ENCODE results near the gene UBR3.
A peak's percentile ranks its signal among the peaks of the same experiment; 100 is the strongest.
"Not testable (repeated sequence)": the region's sequence is repeated elsewhere in the genome, so short reads cannot be mapped to it uniquely, and the experiment has no call there.

UBR3 gene, protein sequence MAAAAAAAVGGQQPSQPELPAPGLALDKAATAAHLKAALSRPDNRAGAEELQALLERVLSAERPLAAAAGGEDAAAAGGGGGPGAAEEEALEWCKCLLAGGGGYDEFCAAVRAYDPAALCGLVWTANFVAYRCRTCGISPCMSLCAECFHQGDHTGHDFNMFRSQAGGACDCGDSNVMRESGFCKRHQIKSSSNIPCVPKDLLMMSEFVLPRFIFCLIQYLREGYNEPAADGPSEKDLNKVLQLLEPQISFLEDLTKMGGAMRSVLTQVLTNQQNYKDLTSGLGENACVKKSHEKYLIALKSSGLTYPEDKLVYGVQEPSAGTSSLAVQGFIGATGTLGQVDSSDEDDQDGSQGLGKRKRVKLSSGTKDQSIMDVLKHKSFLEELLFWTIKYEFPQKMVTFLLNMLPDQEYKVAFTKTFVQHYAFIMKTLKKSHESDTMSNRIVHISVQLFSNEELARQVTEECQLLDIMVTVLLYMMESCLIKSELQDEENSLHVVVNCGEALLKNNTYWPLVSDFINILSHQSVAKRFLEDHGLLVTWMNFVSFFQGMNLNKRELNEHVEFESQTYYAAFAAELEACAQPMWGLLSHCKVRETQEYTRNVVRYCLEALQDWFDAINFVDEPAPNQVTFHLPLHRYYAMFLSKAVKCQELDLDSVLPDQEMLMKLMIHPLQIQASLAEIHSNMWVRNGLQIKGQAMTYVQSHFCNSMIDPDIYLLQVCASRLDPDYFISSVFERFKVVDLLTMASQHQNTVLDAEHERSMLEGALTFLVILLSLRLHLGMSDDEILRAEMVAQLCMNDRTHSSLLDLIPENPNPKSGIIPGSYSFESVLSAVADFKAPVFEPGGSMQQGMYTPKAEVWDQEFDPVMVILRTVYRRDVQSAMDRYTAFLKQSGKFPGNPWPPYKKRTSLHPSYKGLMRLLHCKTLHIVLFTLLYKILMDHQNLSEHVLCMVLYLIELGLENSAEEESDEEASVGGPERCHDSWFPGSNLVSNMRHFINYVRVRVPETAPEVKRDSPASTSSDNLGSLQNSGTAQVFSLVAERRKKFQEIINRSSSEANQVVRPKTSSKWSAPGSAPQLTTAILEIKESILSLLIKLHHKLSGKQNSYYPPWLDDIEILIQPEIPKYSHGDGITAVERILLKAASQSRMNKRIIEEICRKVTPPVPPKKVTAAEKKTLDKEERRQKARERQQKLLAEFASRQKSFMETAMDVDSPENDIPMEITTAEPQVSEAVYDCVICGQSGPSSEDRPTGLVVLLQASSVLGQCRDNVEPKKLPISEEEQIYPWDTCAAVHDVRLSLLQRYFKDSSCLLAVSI (N-terminal part only)

DNA sequence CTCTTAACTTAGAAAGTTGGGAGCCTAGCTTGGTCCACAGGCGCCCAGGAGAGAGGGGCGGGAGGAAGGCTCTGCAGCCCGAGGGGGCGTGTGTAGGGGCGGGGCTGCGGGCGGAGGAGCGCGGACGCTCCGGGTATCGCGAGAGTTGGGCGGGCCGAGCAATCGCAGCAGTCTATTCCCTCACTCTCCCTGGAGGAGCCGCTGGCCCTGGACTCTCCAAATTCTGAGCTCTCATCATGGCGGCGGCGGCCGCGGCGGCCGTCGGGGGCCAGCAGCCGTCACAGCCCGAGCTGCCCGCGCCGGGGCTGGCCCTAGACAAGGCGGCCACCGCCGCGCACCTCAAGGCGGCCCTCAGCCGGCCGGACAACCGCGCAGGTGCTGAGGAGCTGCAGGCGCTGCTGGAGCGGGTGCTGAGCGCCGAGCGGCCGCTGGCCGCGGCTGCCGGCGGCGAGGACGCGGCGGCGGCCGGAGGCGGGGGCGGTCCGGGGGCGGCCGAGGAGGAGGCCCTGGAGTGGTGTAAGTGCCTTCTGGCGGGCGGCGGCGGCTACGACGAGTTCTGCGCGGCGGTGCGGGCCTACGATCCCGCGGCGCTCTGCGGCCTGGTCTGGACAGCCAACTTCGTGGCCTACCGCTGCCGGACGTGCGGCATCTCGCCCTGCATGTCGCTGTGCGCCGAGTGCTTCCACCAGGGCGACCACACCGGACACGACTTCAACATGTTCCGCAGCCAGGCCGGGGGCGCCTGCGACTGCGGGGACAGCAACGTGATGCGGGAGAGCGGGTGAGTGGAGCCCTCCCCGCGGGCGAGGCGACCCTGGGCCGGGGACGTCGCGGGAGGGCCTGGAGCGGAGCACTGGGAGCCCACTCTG, at the start of gene UBR3:
TSS of gene UBR3 (plus strand) at position 183 of the 869 bp plus-strand sequence. CDS start at position 237, 54 bp downstream.
- DNase-seq, result peak; percentile 95

DNA sequence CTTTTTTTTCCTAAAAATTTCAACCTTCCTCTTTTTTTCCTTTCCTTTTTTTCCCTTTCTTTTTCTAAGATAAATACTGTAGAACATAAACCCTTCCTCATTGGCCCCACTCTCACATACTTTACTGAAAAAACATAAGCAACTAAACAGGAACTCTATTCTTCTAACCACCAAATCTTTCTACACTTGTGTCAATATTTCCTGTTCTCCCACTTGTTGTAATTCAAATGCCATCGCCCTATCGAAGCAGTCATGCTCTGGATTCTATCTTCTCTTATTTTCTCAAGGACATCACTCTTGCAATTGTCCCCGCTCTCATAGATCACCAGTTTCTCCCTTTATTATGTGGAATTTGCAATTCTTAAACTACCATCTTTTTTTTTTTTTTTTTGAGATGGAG, 48.8 kb upstream of the UBR3 start:
- DNase-seq, result no peak

DNA sequence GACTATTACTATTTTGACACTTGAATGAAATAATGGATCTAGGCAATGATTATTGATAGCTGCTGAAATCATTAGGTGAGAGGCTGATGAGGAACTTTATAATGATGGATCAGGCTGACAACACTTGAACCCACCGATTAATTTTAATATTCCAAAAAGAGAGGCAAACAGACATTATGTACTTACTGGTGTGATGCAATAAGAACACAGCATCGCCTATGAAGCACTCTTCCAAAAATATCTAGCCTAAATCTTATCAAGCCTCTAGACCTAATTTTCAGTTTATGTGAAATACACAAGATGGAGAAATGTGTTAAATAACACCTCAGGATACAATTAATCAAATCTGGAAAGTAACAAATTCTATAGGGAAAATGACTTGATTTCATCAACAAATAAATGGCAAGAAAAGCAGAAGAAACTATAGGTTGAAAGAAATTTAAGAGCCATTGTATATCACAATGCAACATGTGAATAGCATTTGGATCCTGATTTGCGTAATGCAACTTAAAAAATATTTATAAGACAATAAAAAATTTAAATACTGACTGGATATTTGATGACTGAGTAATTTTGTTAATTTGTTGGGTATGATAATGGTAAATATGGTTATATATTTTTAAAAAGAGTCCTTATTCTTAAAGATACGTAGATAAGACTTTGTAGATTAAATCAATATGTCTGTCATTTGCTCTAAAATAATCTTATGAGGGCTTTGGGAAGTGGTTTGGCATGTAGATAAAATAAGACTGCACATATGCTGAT, 45.8 kb upstream of the UBR3 start:
- no peak for DNase-seq

DNA sequence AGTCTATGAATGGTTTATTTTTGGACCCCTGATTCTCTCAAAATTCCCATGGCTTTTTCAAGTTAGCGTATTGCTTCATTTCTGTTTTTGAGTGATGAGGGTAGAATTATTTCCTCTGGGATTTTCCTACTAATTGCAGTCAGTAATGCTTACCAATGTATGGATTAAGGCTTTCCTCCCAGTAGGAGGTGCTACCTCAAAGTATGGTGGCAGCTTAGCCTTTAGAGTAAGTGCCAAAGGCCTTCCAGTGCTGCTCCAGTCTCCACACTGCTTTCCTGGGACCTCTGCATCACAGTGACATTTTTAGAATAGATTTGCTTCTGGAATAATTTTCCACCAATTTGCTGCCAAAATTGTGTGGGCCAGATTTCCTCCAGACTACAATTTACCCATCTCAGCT, 44.7 kb upstream of the UBR3 start:
- DNase-seq, result no peak

DNA sequence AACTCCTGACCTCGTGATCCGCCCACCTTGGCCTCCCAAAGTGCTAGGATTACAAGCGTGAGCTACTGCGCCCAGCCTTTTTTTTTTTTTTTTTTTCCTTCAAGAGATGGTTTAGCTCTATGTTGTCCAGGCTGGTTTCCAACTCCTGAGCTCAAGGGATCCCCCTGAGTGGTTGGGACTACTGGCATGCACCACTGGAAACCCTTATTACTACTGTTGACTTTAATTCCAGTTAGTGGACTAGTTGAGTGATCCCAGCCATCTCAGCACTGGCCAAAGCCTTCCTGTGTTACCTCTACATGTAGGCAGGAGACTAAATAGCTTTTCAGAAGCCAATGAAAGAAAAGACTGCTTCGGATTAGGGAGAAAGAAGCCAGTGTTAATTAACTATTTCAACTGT, 36.7 kb upstream of the UBR3 start:
- DNase-seq, result no peak

DNA sequence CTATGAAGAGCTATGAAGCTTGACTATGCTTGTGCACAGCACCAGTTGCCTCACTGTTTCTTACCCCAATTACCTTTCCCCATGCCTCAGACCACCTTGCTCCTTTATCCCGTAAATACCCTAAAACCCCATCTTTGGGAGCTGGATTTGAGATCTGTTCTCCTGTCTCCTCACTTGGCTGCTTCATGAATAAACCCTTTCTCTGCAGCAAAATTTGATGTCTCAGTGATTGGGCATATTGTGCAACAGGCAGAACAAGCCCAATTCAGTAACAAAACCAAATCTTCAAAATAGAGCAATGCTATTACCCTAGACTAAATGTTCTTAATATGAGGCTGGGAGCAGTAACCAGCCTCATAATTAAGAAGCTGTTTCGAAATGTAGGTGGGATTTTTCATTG, 32.1 kb upstream of the UBR3 start:
- DNase-seq, result no peak

DNA sequence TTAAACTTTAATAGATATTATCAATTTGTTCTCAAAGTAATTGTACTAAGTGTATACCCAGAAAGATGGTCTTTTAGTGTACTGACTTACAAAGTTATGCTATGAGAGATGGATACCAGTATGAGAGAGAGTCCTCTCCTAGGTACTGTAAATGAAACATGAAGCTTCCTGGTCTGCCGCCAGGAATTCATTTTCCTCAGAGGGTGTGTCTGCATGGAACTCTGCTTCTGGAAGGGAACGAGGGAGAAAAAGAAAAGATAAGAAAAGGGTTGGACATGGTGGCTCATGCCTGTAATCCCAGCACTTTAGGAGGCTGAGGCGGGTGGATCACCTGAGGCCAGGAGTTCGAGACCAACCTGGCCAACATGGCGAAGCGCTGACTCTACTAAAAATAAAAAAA, 30.8 kb upstream of the UBR3 start:
- DNase-seq, result no peak

DNA sequence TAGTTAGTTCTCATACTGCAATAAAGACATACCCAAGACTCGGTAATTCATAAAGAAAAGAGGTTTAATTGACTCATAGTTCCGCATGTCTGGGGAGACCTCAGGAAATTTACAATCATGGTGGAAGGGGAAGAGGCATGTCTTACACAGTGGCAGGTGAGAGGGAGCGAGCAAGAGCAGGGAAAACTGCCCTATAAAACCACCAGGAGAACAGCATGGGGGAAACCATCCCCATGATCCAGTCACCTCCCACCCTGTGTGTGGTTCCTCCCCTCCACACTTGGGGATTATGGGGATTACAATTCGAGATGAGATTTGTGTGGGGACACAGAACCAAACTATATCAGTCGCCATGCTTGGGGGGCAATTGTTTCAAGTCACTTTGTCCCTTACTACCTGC, 29.7 kb upstream of the UBR3 start:
- no peak for DNase-seq

DNA sequence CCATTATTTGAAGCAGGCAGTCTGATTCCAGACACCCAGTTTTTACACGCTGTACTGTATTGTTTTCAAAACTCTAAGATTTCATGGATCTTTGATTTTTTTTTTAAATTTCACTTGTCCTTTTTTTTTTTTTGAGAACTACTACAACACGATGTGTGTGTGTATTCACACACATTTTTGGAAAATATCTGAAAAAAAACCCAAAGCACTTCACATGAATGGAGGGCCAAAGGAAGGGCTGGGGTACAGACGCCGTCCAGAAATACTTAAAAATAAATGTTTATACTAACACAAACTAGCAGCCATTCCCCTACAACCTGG, 28.9 kb upstream of the UBR3 start:
- DNase-seq, result no peak

DNA sequence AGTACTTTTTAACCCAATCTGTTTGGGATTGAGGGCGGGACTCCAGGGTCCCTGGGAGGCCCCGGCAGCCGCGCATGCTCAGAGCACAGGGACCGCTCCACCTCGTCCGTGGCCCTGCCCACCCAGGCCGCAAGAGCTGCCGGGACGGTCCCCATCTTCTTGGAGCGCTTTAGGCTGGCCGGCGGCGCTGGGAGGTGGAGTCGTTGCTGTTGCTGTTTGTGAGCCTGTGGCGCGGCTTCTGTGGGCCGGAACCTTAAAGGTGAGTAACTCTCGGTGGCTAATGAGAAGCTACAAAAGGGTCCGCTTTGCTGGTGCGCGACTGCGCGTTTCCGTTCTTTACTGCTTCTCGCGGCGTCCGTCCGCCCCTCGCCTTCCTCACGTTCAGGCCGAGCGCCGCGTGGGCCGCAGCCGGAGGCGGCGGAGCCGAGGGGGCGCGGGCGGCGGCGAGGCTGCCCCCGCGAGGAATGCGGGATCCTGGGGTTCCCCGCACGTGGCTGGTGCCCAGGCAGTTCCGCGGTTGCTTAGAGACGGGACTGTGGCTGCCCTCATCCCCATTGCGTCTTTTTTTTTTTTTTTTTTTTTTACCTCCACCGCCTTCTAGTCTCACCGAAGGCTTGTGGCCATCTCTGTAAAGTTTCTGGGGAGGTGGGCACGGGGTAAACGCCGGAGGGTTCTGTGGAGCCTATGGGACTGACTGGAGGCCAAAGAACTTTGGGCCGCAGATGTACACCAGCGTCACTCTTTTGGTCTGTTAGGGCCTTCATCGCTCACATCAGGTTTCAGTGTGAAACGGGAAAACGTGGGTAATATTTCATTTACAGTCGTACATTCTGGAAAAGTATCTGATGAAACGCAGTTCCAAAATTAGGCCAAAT, 28.3 kb upstream of the UBR3 start, which contains the start of gene SSB:
TSS of gene SSB (plus strand) at position 154 of the 875 bp plus-strand sequence. CDS start 2,090 bp downstream, outside the sequence.
- DNase-seq, result peak; percentile 98

DNA sequence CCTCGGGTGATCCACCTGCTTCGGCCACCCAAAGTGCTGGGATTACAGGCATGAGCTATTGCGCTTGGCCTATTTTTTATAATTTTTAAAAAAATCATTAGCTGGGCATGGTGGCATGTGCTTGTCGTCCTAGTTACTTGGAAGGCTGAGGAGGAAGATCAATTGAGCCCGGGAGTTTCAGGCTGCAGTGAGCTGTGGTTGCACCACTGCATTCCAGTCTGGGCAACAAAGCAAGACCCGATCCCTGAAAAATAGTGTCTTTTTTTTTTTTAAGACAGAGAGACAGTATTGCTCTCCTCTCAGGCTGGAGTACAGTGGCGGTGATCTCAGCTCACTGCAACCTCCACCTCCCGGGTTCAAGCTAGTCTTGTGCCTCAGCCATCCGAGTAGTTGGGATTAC, 23.8 kb upstream of the UBR3 start:
- no peak for DNase-seq

DNA sequence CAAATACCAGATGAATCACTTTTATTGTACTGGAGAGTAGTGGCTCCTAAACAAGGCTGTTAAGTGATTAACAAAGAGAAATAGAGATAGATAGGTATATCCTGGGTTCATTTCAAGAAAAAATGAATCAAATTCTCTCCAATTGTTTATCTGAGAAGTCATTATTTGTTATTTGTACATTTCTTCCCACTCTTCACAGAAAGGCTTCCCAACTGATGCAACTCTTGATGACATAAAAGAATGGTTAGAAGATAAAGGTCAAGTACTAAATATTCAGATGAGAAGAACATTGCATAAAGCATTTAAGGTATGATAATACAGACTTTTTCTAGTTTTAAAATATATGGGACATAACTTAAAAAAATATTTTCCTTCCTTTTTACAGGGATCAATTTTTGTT, 20.7 kb upstream of the UBR3 start:
- DNase-seq, result no peak

DNA sequence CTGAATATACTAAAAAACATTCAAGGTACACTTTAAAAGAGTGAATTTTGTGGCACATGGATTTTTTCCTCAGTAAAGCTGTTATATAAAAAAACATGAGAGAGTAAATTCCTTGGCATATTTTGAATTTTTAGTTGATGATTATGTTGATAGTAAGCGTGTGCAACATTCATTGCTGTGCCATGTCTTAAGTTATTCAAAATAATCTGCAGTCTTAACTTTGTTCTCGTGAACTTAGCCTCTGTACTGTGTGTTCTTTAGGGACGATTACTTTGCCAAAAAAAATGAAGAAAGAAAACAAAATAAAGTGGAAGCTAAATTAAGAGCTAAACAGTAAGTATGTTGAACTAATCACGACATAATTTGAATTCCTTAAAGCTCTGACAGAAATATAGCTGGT, 19.0 kb upstream of the UBR3 start:
- no peak for DNase-seq

DNA sequence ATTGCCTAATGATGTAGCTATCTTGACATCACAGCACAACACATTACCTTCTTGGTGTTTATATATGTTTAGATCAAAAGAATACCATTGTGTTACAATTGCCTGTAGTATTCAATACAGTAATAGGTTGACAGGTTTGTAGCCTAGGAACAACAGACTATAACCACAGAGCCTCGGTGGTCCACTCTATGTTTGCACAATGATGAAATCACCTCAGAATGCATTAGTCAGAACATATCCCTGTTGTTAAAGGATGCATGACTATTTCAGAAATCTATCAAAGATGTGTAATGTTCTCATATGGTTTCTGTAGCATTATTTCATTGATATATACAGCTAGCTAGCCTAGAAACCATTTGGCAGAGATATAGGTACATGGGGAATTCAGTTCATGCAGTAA, 11.4 kb upstream of the UBR3 start:
- no peak for DNase-seq

DNA sequence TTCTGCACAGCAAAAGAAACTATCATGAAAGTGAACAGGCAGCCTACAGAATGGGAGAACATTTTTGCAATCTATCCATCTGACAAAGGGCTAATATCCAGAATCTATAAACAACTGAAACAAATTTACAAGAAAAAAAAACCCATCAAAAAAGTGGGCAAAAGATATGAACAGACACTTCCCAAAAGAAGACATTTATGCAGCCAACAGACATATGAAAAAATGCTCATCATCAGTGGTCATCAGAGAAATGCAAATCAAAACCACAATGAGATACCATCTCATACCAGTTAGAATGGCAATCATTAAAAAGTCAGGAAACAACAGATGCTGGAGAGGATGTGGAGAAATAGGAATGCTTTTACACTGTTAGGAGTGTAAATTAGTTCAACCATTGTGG, 10.3 kb upstream of the UBR3 start:
- DNase-seq, result not testable (repeated sequence)

DNA sequence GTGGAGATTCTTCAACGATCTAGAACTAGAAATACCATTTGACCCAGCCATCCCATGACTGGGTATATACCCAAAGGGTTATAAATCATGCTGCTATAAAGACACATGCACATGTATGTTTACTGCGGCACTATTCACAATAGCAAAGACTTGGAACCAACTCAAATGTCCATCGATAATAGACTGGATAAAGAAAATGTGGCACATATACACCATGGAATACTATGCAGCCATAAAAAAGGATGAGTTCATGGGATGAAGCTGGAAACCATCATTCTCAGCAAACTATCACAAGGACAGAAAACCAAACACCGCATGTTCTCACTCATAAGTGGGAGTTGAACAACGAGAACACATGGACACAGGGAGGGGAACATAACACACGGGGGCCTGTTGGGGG, 9.9 kb upstream of the UBR3 start:
- not testable (repeated sequence) for DNase-seq

DNA sequence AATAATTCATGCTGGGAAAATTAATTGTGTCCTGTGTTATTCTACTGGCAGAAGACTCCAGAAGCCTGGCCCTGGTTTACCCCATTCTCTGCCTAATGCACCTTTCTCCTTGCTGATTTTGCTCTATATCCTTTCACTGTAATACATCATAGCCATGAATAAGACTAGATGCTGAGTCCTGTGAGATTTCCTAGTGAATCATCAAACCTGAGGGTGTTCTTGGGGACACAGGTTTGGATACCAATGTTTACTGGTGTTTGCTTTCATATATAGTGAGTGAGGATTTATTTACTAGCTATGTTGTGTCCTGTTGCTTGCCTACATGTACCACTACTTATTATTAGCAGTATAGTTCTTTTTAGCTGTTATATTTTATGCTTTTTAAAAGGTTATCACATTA, 9.0 kb upstream of the UBR3 start:
- DNase-seq, result no peak

DNA sequence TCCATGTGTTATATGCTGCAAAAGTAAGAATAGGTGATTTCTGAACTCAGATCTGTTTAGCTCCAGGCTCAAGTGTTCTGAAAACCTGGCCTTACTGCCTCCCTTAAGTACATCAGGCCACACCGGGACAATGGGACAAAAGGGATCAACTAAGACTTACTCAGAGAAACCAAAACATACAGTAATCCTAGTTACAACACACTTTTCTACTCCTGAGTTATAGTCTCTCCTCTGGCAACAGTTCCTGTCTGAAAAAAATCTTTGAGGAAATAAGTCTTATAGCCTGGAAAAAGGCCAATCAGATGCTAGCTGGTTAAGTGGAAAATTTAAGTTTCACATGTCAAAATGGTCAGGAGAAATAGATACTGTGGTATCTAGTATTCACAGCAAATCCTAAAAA, 8.1 kb upstream of the UBR3 start:
- no peak for DNase-seq

DNA sequence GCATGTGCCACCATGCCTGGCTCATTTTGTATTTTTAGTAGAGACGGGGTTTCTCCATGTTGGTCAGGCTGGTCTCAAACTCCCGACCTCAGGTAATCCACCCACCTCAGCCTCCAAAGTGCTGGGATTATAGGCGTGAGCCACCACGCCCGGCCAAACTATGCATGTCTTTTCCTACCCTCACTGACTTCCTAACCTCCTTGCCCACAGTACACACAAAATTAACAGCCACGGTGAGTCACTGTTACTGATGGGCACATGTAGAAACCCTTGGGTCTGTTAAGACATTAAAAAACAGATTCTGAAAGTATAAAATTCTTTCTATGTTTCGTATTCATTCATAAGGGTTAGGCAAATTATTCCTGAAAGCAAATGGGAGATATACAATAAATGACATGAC, 7.2 kb upstream of the UBR3 start:
- DNase-seq, result not testable (repeated sequence)

DNA sequence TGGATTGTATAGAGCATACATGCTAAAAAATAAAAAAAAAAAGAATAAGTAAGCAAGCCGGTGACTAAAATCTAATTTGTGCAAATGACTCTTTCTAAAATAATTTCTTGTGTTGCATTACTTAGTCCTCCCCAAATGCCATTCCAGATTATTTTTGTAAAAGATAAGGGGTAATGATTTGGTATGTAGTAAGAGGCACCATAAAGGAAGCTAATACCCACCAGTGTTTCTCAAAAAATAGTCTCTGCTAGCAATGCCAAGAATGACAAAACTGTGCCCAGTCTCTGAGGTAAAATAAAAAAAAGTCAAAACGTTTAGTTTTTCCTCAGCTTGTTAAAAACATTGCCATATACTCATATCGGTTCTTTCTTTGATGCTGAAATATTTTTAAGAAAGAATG, 5.2 kb upstream of the UBR3 start:
- DNase-seq, result no peak

Measured in stimulated activated CD4-positive, alpha-beta T cell treated with anti-CD3 and anti-CD28 coated beads, Interleukin-15, amount 100 ng/mL, for 24 hours (primary cell).